ENCODE data around the gene UBN1.
"Not testable (repeated sequence)": the region's sequence is repeated elsewhere in the genome, so short reads cannot be mapped to it uniquely, and the experiment has no call there.

The UBN1 gene

DNA sequence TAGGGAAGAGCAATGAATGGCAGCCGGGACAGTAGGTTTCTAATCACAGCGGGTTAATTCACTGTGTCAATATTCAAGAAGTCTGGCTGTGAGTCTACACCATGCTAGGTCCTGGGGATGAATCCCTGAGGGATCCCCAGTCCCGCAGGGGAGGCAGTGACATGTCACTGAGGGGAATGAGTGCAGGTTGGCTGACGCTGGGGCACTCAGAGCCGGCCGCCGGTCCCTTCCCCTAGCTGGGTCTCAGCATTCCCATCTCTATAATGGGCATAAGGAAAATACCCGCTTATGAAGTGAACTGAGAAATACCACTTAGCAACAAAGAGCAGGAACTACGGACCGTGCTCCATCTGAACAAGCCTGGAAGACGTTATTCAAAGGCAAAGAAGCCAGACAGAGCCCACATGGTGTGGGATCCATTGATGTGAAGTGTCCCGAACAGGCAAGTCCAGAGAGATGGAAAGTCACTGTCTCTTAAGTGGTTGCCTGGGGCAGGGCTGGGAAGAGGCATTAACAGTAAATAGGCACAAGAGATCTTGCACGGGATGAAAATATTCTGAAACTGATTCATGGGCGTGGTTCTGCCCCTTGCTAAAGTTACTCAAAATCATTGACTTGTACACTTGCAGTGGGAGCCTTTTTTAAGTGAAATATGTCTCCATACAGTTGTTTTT, 57.8 kb downstream of the UBN1 start:
- DNase-seq (ENCODE audit: low read depth, low spot score) = no peak

DNA sequence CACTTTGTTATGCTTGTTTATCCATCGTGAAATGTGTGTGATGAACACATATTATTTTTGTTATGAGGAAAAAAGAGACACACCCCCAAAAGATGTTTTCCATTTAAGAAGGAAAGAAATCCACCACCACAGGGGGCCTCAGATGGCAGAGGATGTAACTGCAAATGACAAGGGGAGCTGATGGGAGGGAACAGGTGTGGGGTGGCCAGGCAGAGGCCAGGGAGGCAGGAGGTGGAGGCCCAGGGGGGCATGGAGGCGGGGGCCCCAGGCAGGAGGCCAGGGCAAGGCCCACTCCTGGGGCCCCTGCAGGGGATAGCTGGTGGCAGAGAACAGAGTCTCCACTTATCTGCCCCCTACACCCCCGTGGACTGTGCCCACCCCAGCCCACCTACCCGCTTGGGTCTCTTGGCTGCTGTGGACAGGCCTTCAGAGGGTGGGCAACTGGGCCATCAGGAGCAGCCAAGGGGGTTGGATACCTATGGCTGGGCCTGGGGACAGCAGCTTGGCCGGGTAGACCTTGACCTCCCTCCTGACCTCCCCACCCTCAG, 61.6 kb downstream of the UBN1 start:
- DNase-seq (ENCODE audit: low read depth, low spot score) = no peak

- DNase-seq (ENCODE audit: low read depth, low spot score) = no peak
Measured at GRCh38 chr16:4909825-4910224, 62.5 kb downstream of the UBN1 start.

- DNase-seq (ENCODE audit: low read depth, low spot score) = no peak
Measured at GRCh38 chr16:4910828-4911227, 63.5 kb downstream of the UBN1 start.

DNA sequence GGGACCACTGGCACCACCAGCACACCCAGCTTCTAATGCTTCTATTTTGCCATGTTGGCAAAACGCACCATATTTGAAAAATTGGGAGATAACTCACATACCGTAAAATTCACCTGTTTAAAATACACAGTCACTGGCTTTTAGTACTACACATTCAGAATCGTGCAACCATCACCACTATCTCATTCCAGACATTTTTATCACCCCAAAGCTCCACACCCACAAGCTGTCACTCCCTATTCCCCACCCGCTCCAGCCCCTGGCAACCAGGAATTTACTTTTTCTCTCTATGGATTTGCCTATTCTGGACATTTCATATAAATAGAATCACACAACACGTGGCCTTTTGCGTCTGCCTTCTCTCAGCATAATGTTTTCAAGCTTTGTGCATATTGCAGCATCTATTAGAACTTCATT, 64.7 kb downstream of the UBN1 start:
- DNase-seq (ENCODE audit: low read depth, low spot score) = no peak

DNA sequence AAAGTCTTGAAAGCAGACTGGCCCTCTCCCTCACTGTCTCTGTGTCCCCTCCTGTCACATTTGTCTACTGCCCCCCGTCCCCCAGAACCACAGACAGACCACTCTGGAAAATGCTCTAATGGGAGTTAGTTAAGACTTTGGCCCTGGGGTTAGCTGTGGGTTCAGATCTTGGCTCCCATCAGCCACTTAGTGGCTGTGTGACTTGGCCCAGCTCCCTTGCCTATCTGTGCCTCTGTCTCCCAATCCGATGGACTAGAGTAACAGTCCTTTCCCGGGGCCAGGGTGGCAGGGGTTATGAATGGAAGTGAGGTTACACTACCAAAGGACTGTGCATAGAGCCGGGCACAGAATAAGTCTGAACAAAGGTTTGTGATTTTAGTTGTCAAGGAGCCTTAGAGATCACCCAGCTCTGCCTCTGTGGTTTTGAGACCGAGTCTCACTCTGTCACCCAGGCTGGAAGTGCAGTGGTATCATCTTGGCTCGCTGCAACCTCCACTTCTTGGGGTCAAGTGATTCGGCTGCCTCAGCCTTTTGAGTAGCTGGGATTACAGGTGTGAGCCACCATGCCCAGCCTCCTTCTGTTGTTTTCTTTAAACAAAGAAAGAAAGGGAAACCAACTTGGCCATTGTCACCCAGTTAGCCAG, 66.0 kb downstream of the UBN1 start:
- no peak for DNase-seq (ENCODE audit: low read depth, low spot score)

- DNase-seq (ENCODE audit: low read depth, low spot score) = no peak
Measured at GRCh38 chr16:4913774-4914525, 66.7 kb downstream of the UBN1 start.

DNA sequence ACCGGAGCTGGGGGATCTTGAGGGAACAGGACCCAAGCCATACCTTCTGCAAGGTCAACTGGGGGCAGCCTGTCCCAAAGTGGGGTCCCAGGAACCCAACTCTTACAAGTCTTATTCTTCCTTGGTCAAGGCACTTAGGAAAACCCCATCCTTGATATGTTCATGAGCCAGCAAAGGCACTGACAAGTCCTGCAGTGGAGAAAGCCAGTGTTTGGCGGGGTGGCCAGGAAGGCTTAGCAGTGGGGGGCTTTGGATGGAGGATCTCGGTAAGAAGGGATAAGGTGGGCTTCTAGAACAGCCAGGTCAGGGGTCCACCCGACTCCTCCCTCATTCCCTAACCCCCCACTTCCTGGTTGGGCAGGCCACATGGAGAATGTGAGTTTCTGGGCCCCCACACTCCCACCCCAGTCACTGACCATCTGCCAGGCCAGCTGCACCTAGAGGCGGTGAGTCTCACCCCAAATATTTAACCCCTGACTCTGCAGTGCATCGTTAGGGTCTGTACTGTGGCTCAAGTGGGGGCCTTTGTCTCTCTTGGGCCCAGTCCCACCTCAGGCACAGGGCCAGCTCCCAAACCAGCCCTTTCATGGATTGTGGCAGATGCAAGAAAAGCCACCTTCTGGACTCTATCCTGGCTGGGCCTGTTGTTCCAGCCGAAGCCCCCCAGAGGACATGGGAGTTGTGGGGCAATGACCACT, 67.4 kb downstream of the UBN1 start:
- DNase-seq (ENCODE audit: low read depth, low spot score) = no peak

DNA sequence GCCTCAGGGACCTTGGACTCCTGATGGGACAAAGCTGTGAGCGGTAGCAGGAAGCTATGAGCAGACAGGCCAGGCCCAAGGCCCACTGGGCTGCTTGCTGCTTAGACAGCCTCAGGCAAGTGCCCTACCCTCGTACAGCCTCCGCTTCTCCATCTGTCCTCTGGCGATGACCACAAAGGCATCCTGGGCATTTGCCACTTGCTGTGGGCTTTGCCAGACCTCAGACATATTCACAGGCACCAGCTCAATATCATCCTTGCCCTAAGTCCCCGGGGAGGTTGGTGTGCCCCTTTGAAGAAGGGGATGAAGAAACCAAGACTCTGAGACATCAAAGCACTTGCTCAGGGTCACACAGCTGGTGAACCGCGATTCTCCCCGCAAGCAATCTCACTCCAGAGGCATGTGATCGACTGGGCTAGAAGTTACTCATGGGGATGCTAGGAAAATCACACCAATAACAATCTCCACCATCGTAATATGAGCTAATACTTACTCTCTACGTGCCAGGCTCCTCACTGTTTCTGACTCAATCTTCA, 68.0 kb downstream of the UBN1 start:
- no peak for DNase-seq (ENCODE audit: low read depth, low spot score)

DNA sequence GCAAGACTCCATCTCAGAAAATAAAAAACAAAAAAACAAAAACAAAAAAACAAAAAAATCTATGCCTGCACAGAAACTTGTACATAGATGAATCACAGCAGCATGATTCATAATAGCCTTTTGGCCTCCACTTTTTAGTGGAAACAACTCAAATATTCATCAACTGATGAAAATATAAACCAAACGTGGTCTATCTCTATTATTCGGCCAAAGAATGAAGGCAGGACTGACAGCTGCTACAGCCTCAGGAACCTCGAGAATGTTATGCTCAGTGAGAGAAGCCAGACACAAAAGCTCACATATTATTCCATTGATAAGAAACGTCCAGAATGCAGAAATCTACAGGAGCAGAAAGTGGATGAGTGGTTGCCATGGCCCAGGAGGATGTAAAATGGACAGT, 69.8 kb downstream of the UBN1 start:
- DNase-seq (ENCODE audit: low read depth, low spot score) = no peak

DNA sequence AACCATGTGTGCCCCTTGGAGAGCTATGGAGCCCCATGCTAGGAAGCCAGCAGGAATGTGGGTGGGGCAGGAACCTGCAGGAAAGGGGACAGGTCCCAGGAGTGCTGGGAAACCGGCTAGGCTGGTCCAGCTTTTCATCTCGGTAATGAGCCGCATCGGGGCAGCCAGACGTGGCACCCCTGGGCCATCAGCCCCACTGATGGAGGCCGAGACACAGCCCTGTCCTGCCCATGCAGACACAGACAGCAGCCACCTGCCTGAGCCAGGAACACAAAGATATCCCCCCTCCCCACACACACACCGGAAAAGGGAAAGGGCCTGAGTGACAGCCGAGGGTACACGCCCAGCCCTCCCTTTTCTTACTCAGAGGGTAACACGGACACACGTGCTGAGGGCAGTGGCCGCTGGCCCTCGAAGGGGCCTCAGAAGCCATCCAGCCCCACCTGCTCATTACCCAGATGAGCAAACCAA, 71.5 kb downstream of the UBN1 start:
- no peak for DNase-seq (ENCODE audit: low read depth, low spot score)

DNA sequence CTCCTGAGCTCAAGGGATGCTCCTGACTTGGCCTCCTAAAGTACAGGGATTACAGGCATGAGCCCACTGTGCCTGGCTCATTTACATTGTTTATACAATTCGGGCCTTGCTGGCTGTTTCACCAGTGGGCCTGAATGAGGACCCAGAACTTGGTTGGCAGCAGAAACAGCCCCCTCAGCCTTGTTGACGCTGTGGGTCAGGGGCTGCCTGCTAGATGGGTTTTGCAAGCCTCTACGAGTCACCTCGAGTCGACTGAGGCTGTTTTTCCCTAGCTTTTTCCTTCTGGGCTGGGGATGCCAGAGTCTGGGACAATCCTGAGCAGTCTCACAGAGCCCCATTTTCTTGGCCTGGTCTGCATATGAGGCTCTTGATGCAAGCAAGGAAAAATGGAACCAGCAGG, 73.5 kb downstream of the UBN1 start:
- DNase-seq (ENCODE audit: low read depth, low spot score) = no peak

- DNase-seq (ENCODE audit: low read depth, low spot score) = no peak
Measured at GRCh38 chr16:4922721-4923342, 75.6 kb downstream of the UBN1 start.

DNA sequence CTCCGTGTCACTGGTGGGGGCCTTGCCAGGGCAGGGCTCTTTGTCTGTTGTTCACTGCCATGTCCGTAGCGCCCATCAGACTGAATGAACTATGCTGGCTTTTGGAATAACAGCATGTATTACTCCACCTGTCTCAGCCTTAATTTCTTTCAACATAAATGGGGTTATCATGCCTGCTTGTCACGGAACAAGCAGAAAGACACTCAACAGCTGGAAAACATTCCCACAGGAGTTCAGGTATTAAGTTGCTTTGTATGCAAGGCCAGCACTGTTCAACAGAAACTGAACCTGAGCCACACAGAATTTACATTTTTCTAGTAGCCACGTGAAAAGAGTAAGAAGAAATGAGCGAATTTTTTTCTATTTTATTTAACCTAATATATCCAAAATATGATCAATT, 76.6 kb downstream of the UBN1 start:
- DNase-seq (ENCODE audit: low read depth, low spot score) = no peak

DNA sequence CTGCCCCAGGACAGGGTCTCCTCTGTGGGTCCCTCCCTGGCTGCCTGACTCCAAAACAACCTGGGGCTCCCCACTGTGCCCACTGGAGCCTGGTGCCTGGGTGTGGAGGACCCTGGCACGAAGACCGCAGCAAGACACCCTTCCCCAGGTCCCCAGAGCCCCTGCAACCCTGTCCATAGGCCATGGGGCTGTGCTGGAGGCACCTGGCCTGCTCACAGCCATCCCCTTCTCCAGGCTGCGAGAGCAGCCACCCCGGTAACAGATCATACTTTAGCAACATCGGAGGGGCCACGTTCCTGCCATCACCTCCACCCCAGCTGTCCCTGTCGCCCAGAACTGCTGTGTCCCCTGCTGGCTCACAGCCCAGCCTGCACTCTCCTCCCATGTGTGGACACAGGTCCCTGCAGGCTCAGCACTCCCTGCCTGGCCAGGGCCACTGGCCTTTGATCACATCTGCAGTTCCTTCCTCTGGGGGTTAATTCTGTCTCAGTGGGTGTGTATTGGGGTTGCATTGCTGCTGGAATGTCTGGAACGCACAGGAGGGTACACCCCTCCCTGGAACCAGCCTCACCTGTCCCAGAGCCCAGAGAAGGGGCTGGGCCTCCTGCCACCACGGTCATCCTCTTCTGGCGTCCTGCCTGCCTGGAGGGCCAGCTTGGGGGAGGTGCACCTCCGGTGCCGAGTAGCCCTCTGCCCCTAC, 77.5 kb downstream of the UBN1 start:
- no peak for DNase-seq (ENCODE audit: low read depth, low spot score)

GRCh38 chr16:4925293-4925607, 78.0 kb downstream of the UBN1 start:
- no peak for DNase-seq (ENCODE audit: low read depth, low spot score)

GRCh38 chr16:4925791-4926190, 78.5 kb downstream of the UBN1 start:
- no peak for DNase-seq (ENCODE audit: low read depth, low spot score)

GRCh38 chr16:4926928-4927327, 79.6 kb downstream of the UBN1 start:
- no peak for DNase-seq (ENCODE audit: low read depth, low spot score)

DNA sequence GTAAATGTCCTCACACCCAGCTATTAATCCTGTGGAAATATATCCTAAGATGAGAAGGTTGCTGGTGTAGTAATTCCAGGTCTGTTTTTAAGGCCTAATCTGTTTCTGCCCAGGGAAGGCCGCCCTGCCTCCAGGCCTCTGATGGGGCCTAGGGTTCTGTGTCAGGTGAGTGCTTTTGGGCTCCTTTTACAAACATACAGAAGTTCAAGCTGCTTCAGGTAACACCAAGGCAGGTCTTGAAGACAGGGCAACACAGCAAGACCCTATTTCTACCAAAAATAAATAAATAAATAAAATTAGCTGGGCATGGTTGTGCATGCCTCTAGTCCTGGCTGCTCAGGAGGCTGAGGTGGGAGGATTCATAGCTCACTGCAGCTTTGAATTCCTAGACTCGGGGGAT, 80.4 kb downstream of the UBN1 start:
- no peak for DNase-seq (ENCODE audit: low read depth, low spot score)

GRCh38 chr16:4928227-4928626, 80.9 kb downstream of the UBN1 start:
- no peak for DNase-seq (ENCODE audit: low read depth, low spot score)

DNA sequence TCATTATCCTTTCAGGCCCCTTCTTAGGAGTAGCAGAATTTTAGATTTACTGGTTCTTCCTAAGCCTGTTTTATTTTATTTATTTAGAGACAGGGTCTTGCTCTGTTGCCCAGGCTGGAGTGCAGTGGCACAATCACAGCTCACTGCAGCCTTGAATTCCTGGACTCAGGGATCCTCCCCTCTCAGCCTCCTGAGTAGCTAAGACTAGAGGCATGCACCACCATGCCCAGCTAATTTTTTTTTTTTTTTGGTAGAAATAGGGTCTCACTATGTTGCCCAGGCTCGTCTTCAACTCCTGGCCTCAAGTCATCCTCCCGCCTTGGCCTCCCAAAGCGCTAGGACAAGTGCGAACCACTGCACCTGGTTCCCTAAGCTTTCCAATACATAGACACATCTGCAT, 82.3 kb downstream of the UBN1 start:
- DNase-seq (ENCODE audit: low read depth, low spot score) = not testable (repeated sequence)
